Astrocyte (in vitro differentiated cells and primary cell): ENCODE data around the gene TGFB2. TPM values are rescaled to one million over a fixed set of nuclear protein-coding genes. Genes with fewer than 3 reads are reported as not detected.

Experiments
- DNase-seq: peaks from one replicate; pipeline ENCODE4 v3.0.0-alpha.2; 2010; ENCODE audit warnings: low read depth
- FAIRE-seq: peaks from 2 replicates; lab custom pipeline; 2011; peaks lifted over from hg19 to GRCh38; lab: Jason Lieb, UNC
- H2AFZ ChIP-seq: 2 replicates; pipeline ENCODE4 v1.6.0; 2012; ENCODE audit warnings: low read depth, low read length, inconsistent platforms
- H3K27ac ChIP-seq: 2 replicates; pipeline ENCODE4 v1.5.1; 2011; ENCODE audit warnings: low read depth, low read length, inconsistent platforms
- H3K27me3 ChIP-seq: 2 replicates; pipeline ENCODE4 v1.6.0; 2011; ENCODE audit warnings: low read length, inconsistent platforms; ENCODE audit not compliant: insufficient read depth
- H3K36me3 ChIP-seq: 2 replicates; pipeline ENCODE4 v1.5.1; 2011; ENCODE audit warnings: low read length, inconsistent platforms; ENCODE audit not compliant: insufficient read depth
- H3K4me1 ChIP-seq: 2 replicates; pipeline ENCODE4 v1.5.1; 2011; ENCODE audit warnings: low read length, inconsistent platforms; ENCODE audit not compliant: insufficient read depth
- H3K4me2 ChIP-seq: 2 replicates; pipeline ENCODE4 v1.6.0; 2012; ENCODE audit warnings: low read length, inconsistent platforms
- H3K4me3 ChIP-seq: 2 replicates; pipeline ENCODE4 v1.5.1; 2011; ENCODE audit warnings: low read depth, mild to moderate bottlenecking, low read length, inconsistent platforms; ENCODE audit not compliant: insufficient read depth
- H3K79me2 ChIP-seq: 2 replicates; pipeline ENCODE4 v1.6.0; 2012; ENCODE audit warnings: mild to moderate bottlenecking, low read length, inconsistent platforms; ENCODE audit not compliant: insufficient read depth
- H3K9ac ChIP-seq: 2 replicates; pipeline ENCODE4 v1.6.0; 2012; ENCODE audit warnings: mild to moderate bottlenecking, low read length, inconsistent platforms
- H3K9me3 ChIP-seq: 2 replicates; pipeline ENCODE4 v1.5.1; 2012; ENCODE audit warnings: low read depth, mild to moderate bottlenecking, low read length, inconsistent platforms; ENCODE audit not compliant: insufficient read depth
- H4K20me1 ChIP-seq: 2 replicates; pipeline ENCODE4 v1.6.0; 2012; ENCODE audit warnings: low read length, inconsistent platforms; ENCODE audit not compliant: insufficient read depth
- H3K27ac Mint-ChIP-seq: one replicate; pipeline ENCODE4 v1.8.0; 2021; ENCODE audit warnings: mild to moderate bottlenecking, mixed read lengths; ENCODE audit not compliant: unreplicated experiment
- H3K27me3 Mint-ChIP-seq: one replicate; pipeline ENCODE4 v1.8.0; 2021; ENCODE audit warnings: low read depth, mixed read lengths; ENCODE audit not compliant: unreplicated experiment
- H3K36me3 Mint-ChIP-seq: one replicate; pipeline ENCODE4 v1.8.0; 2021; ENCODE audit warnings: low read depth, mixed read lengths; ENCODE audit not compliant: unreplicated experiment
- H3K4me1 Mint-ChIP-seq: one replicate; pipeline ENCODE4 v1.8.0; 2021; ENCODE audit warnings: low read depth, mixed read lengths; ENCODE audit not compliant: unreplicated experiment
- H3K4me3 Mint-ChIP-seq: one replicate; pipeline ENCODE4 v1.8.0; 2021; ENCODE audit warnings: mild to moderate bottlenecking, moderate library complexity, mixed read lengths; ENCODE audit not compliant: unreplicated experiment
- H3K9me3 Mint-ChIP-seq: one replicate; pipeline ENCODE4 v1.8.0; 2021; ENCODE audit warnings: mild to moderate bottlenecking, mixed read lengths; ENCODE audit not compliant: unreplicated experiment
- EZH2 ChIP-seq: IDR thresholded peaks from 2 replicates; pipeline ENCODE4 v1.6.1; 2012; ENCODE audit warnings: mild to moderate bottlenecking, low read length, inconsistent platforms; ENCODE audit not compliant: insufficient read depth
- total RNA-seq: library from RNA; stranded (reverse); gene quantifications from 2 replicates; pipeline ENCODE4 v1.2.1, GENCODE V29; 2021
- TF ChIP-seq, protein P1 (sequence below): IDR thresholded peaks from 2 replicates; pipeline ENCODE4 v1.5.1; 2011; ENCODE audit warnings: low read depth, mild to moderate bottlenecking, inconsistent platforms, low read length, moderate library complexity; ENCODE audit not compliant: insufficient read depth

TGFB2 gene
- total RNA-seq, 1 donor from 2014 or later, result 330 TPM

DNA sequence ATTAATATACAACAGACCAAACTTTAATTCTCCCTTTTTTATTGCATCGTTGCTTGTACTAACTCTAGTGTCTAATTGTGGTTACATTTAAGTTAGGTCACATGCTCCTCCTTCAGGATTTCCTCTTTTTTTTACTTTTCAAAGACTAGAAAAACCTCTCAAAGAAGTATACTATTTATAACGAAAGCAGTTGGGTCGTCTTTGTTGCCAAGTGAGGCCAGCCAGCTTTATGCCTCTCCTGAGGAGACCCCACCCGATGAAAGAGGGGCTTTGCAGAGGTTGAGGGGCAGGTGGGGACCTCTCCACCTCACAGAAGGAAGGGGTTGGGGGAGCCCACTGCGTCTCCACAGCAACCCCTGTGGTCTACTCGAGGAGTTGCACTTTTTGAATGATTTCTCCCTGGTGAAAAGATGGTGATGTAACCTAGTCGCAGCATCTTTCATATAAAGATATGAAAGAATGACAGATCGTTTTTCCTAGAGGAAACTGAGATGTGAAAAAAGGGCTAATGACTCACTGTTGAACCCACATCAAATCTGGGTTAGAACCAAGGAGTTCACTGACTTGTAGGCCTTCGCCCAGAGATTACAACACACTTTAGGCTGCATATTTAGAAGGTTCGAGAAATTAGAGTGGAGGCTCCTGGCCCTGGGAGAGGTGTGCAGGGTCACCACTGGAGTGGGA lies 6.4 kb downstream of the TGFB2 start:
- peak; percentile 84 for DNase-seq
- Mint-ChIP-seq H3K27ac (peak overlapping the region; percentile 90), H3K4me1 (peaks cover 29% of the 10 kb centered on the region), H3K27me3 (no peaks in the 10 kb centered on the region), H3K4me3 (no peak overlapping the region), H3K9me3 (no peaks in the 10 kb centered on the region), H3K36me3 (peaks cover 30% of the 10 kb centered on the region)
- Histone ChIP-seq H3K4me3 (peak overlapping the region; percentile 96), H3K4me2 (peak overlapping the region; percentile 94), H3K27me3 (no peaks in the 10 kb centered on the region), H2AFZ (no peak overlapping the region), H3K27ac (peak overlapping the region; percentile 91), H3K4me1 (peaks cover 26% of the 10 kb centered on the region), H3K79me2 (peaks cover 99% of the 10 kb centered on the region), H4K20me1 (peaks cover 67% of the 10 kb centered on the region), H3K9ac (peak overlapping the region; percentile 99), H3K9me3 (no peaks in the 10 kb centered on the region), H3K36me3 (peaks cover 14% of the 10 kb centered on the region)
- TF ChIP-seq EZH2, result no peak
- TF ChIP-seq, protein P1, sequence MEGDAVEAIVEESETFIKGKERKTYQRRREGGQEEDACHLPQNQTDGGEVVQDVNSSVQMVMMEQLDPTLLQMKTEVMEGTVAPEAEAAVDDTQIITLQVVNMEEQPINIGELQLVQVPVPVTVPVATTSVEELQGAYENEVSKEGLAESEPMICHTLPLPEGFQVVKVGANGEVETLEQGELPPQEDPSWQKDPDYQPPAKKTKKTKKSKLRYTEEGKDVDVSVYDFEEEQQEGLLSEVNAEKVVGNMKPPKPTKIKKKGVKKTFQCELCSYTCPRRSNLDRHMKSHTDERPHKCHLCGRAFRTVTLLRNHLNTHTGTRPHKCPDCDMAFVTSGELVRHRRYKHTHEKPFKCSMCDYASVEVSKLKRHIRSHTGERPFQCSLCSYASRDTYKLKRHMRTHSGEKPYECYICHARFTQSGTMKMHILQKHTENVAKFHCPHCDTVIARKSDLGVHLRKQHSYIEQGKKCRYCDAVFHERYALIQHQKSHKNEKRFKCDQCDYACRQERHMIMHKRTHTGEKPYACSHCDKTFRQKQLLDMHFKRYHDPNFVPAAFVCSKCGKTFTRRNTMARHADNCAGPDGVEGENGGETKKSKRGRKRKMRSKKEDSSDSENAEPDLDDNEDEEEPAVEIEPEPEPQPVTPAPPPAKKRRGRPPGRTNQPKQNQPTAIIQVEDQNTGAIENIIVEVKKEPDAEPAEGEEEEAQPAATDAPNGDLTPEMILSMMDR, result peak; percentile 36
- FAIRE-seq, result no peak

DNA sequence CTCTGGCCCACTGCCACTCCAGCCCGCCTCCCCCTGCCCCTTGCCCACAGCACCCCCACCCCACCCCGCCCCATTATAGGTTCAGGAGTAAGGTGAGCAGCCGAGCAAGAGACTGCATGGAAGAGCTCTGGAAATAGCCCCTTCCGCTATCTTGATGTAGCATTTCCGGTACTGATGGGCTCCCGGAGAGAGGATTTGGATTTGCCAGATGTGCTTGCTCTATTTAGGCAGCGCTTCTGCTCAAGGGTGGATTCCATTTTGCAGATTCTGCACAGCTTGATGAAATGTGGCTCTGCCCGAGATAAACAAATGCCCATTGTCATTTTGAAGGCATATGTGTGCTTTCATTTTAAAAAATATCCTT lies 6.9 kb downstream of the TGFB2 start:
- H3K36me3 Mint-ChIP-seq, result peaks cover 29% of the 10 kb centered on the region
- no peak overlapping the region for H3K27ac ChIP-seq
- H3K4me2 ChIP-seq, result peak overlapping the region; percentile 94
- peaks cover 14% of the 10 kb centered on the region for H3K36me3 ChIP-seq
- TF ChIP-seq EZH2, result no peak
- TF ChIP-seq, protein P1, result no peak
- H3K4me1 Mint-ChIP-seq, result peaks cover 33% of the 10 kb centered on the region
- peaks cover 98% of the 10 kb centered on the region for H3K79me2 ChIP-seq
- no peak overlapping the region for H3K4me3 ChIP-seq
- H3K9me3 Mint-ChIP-seq, result no peaks in the 10 kb centered on the region
- DNase-seq, result no peak
- H3K4me3 Mint-ChIP-seq, result peak overlapping the region; percentile 67
- no peaks in the 10 kb centered on the region for H3K27me3 ChIP-seq
- H2AFZ ChIP-seq, result no peak overlapping the region
- no peaks in the 10 kb centered on the region for H3K9me3 ChIP-seq
- H3K27ac Mint-ChIP-seq, result peak overlapping the region; percentile 11
- H3K4me1 ChIP-seq, result peaks cover 27% of the 10 kb centered on the region
- H4K20me1 ChIP-seq, result peaks cover 67% of the 10 kb centered on the region
- H3K27me3 Mint-ChIP-seq, result no peaks in the 10 kb centered on the region
- no peak for FAIRE-seq
- H3K9ac ChIP-seq, result no peak overlapping the region

DNA sequence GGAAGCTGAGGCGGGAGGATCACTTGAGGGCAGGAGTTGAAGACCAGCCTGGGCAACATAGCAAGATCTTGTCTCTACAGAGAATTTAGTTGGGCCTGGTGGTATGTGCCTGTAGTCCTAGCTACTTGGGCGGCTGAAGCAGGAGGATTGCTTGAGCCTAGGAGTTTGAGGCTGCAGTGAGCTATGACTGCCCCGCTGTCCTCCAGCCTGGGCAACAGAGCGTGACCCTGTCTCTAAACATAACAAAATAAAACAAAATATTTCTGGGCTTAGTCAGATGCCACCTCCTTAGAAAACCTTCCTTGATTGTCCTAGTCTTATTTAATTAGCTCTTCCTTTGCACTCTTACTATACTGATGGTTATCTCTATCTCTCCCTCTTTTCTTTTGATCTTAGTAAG lies 8.5 kb downstream of the TGFB2 start:
- Histone ChIP-seq H3K27ac (no peak overlapping the region), H3K4me1 (peaks cover 36% of the 10 kb centered on the region), H3K79me2 (peaks cover 98% of the 10 kb centered on the region), H3K9ac (no peak overlapping the region), H3K36me3 (peaks cover 14% of the 10 kb centered on the region), H4K20me1 (peaks cover 72% of the 10 kb centered on the region), H3K4me2 (peak overlapping the region; percentile 49), H3K27me3 (no peaks in the 10 kb centered on the region), H3K4me3 (no peak overlapping the region), H3K9me3 (no peaks in the 10 kb centered on the region), H2AFZ (no peak overlapping the region)
- DNase-seq (no peak), FAIRE-seq (no peak)
- TF ChIP-seq EZH2, result no peak
- TF ChIP-seq, protein P1, result no peak
- Mint-ChIP-seq H3K4me1 (peaks cover 47% of the 10 kb centered on the region), H3K27me3 (no peaks in the 10 kb centered on the region), H3K4me3 (peak overlapping the region; percentile 73), H3K36me3 (peaks cover 24% of the 10 kb centered on the region), H3K27ac (peak overlapping the region; percentile 82), H3K9me3 (no peaks in the 10 kb centered on the region)
